Activated T-helper 1 cell treated with anti-CD3 and anti-CD28 coated beads, Interleukin-2, amount 50 U/mL, for 16 hours (primary cell): ENCODE results near the gene EFCAB10.
A peak's percentile ranks its signal among the peaks of the same experiment; 100 is the strongest.

Experiments used
- DNase-seq, 2 donors: peaks; one replicate each; pipeline ENCODE4 v3.0.0-alpha.2; 2020; ENCODE audit warnings: low read depth in 1 of 2, low spot score in 1 of 2

EFCAB10 gene, protein sequence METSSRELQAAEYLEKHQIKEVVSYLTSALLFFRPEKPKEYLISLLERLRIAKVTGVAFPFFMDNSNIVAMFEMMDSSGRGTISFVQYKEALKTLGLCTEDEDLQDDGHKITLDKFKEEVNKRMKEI

DNA sequence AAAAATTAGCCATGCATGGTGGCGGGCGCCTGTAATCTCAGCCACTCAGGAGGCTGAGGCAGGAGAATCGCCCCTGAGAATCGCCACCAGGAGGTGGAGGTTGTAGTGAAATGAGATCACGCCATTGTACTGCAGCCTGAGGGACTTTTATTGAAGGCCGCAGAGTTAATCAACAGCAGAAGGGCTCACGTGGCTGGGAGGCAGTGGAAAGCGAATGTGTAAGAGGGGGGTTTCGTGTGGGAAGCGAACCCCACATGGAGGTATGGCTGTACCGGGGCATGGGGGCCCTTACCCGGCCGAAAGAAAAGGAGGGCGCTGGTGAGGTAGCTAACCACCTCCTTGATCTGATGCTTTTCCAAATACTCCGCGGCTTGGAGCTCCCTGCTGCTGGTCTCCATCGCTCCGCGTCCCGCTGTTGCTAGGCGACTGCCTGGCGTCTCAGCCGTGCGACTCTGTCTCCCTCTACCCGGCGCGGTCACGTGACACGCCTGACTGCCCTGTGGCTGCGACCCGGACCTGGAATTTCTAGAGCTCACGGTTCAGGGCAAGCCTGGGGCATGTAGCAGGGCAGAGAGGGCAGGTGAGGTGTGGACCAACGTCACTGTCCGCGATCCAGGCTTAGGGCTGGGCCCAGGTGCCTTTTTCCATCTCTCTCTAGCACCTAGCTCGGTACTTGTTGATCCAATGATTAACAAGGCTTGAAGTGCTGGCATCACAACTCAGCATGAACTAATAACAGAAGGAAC lies at the start of gene EFCAB10:
Gene EFCAB10, minus strand, starts transcription at position 428 of the 746 bp plus-strand sequence. Its CDS starts 30 bp downstream, at position 398.
- peak; percentile 4 to 7 for DNase-seq

DNA sequence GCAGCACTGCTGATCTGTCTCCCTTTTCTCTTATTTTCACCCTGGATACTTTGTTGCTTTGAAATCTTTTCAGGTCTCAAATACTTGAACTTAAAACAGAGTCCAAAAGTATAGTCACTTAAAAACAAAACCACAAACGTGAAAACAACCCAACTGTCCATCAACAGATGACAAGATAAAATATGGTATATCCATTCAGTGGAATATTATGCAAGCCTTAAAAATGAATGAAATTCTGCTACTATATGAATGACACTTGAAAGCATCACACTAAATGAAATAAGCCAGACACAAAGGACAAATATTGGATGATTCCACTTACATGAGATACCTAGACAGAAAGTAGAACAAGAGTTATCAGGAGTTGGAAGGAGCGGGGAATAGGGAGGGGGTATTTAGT lies 44.7 kb upstream of the EFCAB10 start:
- DNase-seq, result no peak

DNA sequence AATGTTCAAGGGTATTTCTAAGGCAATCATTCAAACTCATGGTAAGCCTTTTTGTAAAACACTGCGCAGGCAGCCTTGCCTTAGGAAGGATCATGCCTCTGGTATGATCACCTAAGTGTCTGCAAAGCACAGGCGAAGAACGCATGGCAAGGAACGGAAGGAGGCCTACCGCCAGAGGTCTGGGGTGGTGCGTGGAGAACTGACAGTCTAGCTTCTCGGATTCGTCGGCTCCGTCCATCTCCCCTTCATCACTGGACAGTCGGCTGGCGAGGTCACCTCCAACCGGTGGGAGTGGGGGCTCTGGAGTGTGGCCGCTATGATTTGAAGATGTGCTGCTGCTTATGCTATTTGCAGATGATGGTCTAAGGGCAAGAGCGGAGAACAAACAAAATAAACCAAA lies 42.6 kb upstream of the EFCAB10 start:
- DNase-seq, result no peak

DNA sequence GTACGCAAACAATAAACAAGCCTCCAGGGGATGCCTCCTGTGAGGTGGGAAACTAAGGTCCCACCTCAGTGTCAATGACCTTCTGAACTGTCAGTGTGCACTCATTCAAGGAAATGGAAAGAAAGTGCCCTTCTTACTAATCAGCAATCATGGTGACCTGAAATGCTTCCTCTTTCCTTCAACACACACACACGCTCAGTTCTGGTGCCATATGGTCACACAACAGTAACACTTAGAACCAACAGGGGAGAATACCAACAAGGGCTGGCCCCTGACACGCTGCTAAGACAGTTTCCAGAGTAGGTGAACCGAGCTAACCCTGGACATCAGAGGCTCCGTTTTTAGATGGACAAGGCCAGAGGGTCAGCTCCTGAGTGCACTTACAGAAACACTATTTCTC lies 42.1 kb upstream of the EFCAB10 start:
- no peak for DNase-seq

DNA sequence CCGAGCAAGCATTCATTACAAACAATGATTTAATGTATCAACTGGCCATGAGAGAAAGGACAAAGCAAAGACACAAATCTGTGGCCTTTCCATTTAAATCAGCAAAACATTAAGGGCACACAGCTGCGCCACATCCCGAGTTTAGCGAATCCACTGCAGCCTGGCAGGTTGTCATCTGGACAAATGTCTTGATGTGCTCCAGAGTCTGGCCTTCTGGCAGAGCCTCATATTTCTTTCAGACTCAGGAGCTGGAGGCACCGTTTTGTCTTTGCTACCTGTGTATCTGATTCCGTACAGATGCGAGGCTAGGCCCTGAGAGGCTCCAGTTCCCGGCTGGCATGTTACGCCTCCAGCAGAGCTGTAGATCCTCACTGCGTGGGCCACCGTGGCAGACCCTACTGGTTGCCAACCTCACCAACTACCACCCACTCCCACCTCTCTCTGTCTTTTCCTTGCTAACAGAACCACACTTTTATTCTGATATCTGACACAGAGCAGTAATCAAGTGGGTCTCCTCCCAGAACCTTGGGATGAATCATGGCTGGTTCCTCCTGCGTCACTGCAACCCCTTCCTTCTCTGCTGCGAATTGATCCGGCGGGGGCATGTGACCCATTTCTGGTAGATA lies 40.9 kb upstream of the EFCAB10 start:
- DNase-seq, result no peak

DNA sequence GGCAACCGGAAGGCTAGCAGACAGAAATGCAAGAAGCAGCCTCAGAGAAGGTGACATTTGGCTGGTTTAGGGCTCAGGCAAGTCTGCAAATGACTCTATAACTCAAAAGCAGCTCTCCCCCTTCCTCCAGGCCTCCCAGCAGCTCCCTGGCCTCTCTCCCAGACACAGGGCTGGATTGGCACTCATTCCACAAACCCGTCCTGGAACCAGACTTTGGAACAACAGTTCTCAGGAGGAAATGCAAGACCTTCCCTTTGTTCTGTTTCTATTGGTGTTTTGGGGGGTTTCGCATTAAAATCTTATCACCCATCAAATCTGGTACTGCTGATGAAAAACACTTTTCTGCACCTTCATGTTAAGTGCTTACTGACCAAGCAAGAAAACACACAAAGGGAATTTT lies 40.3 kb upstream of the EFCAB10 start:
- DNase-seq, result no peak

DNA sequence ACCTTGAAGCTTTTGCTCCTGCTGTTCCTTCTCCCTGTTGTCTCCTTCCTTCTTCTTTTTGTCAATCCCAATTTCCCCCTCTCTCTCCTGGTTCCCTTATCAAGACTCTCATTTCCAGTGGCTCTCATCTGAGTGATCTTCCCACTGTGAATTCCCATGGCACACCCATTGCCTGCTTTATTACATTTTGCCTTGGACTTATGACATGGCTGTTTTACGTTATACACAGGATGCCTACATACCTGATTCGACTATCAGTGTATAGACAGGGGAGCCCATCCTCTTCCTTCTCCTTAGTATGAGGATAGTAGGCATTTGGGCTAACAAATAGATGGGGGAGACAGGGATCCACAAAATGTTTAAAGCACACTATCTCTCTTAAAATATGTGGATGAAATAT lies 39.9 kb upstream of the EFCAB10 start:
- no peak for DNase-seq

DNA sequence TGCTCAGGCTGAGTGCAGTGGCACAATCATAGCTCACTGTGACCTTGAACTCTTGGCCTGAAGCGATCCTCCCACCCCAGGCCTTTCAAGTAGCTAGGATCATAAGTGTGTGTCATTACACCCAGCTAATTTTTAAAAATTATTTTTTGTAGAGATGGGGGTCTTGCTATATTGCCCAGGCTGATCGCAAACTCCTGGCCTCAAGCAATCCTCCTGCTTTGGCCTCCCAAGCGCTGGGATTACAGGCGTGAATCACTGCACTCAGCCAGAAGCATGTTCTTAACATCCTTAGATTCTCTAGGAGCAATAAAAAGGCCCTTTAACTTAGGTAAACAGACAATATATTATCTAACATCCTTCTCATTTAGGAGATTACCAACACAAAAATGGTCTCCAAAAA lies 38.3 kb upstream of the EFCAB10 start:
- no peak for DNase-seq

DNA sequence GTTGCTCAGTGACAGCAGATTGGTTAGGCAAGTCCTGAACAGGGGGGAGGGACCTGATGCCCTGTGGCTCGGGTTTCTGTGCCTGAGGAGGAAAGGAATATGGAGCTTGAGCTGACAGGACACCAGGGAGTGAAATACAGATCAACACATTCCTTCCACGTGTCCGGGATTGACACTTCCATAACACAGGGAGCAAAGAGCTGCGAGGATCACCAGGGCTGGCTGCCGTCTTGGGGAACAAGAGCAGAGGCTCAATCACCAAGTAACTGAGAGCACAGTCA lies 36.7 kb upstream of the EFCAB10 start:
- DNase-seq, result no peak

DNA sequence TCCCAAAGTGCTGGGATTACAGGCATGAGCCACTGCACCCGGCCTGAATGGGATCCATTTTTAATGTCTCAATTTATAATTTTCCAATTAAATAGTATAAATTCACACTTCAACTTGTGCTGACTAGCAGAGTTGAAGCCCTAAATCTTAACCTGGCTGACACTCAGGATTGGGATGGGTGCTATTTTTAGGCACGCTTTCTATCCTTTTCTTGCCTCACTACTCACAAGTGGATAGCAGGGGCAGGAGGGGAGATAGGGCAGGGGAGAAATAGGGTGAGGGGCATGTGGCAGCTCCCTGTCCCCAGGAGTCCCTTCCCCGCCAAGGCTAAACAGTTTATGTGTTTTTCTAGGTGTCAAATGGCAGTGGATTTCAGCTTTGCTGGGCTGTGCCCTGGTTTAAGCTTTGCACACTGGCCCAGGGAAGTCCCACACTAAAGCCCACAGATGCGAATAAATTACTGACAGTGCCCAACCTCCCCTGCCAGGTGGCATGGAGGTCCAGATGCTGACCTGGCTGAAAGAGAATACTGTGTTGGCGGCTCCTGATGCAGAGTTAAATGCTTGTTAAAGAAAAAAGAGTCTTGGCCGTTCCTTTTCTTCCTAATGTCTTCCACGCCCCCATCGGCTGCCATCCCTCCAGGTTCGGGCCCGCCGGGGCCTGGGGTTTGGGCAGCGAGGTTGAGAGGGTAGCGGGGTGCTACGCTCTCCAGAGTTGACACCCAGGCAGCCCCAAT lies 36.2 kb upstream of the EFCAB10 start:
- no peak for DNase-seq

DNA sequence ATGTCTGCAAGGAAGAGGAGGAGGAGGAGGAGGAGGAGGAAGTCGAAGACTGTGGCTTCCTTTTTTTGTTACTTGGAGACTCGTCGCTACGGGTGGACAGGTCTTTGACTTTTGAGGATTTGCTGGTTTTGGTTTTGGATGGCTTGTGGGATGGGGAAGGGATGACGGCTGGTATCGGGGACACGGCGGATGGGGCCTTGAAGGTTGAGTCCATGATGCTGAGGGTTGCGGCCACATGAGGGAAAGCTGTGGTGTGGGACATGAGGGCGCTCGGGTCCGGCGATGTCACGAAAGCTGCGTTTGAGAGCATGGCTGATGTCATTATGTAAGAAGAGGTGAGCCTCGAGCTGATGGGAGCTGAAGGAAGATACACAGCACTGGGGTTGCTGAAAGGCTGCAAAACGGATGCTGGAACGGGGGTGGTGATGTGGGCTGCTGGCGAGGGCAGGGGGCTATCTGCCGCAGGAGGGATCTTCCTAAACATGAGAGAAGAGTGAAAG lies 33.1 kb upstream of the EFCAB10 start:
- DNase-seq, result no peak

DNA sequence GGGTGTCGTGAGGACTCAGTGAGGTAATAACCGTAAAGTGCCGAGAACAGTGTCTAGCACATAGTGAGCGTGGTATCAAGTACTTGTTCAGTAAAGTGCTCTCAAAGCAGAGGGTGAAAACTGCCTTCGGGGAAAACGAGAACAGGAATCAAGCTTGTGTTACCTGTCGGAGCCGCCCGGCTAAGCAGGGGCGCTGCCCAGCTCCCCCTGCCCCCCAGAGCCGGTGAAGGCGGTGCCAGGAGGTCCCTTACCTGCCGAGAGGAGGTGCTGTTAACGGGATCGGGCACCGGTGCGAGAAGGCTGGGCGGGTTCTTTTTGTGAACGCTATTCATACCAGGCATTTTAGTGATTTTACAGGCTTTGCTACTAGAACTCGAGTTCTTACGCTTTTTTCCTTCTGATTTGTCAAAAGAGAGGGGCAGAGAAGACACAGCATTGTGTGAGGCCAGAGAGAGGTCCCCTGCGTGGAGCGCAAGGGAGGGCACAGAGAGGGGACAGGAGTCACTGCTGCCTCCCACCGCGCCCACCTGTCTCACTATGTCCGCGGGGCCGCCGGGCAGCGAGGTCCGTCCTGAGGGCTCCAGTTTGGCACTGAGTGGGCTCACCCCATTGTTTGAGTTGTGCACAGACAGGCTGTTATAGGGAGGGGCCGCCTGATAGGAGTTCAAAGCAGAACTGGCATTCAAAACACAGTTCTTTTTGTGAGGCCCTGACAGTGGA lies 32.5 kb upstream of the EFCAB10 start:
- no peak for DNase-seq

DNA sequence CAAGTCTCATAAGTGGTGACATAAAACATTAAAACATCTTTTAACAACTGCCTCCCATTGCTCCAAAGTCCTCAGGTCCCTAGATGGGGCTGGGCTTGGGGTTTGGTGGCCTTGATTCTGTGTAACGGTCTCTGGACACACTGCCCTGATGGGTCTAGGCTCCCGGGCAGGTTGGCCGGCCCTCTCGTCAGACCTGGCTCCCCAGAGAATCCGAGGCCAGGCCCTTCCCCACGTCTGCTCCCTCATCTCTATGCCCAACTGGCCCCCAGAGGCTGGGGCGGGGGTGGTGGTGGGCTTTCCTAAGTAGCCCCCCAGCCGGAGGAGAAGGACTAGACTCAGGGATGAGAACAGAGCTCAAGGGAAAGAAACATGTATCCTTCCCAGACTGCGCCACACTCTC lies 31.5 kb upstream of the EFCAB10 start:
- DNase-seq, result no peak

DNA sequence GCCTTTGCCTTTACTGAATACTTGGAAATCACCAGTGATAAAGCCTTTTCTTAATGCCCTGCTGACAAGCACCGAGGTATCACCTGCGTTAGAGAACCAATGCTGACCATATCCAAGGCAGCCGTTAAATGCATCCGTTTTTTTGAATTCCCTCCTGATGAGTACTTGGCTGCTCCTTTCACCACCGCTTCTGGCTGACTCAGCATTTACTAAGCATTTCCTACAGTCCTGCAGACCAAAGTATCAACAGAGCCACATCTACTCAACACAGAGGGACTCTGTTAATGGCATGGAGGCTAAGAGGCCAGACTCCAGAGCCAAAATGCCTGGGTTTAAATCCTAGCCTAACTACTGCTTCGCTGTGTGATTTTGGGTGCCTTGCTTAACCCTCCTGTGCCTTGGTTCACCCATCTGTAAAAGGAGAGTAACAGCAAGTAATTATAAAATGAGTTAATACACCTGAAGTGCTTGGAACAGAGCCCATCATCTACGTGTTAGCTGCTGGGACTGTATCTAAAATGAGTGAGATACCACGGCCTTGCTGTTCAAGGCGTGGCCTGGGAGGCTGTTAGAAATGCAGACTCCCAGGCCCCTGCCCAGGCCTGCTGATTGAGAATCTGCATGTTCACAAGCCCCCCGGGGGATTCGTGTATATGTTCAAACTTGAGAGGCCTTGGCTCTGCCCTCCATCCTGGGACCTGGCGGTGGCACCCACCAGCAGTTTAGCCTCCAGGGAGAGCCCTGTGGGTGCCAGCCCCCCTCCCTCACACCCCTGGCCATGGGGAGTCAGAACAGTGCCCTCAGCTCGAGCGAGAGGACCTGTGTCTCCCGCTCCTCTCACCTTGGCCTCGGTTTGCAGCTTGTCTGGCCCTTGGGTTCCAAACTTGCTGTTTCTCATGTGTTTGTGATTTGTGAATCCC lies 30.8 kb upstream of the EFCAB10 start:
- no peak for DNase-seq

DNA sequence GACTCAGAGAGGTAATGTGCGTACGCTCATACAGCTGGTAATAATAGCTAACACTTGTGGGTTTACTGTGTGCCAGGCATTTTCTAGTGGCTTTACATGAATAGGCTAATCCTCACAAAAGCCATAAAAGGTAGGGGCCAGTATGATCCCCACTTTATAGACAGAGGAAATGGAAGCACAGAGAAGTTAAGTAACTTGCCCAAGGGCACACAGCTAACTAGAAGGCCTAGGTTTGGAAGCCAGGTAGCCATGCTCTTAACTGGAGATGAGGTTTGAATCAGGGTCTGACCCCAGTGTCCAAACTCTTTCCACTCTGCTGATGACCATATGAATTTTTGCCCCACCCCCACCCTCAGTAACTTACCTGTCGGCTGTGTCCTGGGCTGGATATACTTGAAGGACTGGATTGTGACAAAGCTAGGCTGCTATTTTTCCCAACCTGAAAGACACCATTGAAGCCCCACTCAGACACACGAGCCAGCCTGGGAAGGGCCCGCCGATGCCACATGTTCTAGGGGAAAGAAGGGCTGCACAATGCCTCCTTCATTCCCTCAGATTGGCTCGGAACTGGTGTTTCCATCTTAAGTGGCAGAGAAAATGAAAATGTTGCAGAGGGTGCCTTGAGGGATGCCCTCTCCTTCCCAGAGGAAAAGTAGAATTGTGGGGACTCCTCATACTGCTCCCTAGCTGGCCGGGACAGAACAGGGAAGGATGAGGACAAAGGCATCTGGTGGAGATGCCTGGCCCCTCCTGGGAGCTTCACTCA lies 29.1 kb upstream of the EFCAB10 start:
- no peak for DNase-seq

DNA sequence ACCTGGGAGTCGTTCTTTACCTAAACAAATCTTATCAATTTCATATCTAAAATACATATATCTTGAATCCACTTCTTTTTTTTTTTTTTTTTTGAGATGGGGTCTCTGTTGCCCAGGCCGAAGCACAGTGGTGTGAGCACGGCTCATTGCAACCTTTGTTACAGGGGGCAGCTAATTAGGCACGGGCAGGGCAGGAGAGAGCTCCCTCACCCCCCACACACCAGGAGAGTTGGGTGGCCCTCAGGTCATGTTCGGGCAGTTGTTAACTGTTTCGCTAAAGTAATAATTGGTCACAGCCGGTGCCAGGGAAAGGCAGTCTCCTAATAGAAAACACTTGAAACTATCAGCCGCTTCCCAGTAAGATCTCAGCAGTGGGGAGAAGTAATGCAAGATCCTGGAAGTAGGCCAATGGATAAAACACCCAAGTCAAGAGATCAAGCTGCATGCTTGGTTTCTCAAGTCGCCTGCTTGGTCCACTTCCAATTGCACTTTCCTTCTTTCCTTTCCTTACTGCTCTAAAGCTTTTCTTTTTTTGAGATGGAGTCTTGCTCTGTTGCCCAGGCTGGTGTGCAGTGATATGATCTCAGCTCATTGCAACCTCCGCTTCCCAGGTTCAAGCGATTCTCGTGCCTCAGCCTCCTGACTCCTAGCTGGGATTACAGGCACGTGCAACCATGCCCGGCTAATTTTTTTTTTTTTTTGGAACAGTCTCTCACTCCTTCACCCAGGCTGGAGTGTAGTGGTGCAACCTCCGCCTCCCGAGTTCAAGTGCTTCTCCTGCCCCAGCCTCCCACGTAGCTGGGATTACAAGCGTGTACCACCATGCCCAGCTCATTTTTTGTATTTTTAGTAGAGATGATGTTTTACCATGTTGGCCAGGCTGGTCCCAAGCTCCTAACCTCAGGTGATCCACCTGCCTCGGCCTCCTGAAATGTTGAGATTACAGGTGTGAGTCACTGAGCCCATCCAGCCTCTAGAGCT lies 21.3 kb upstream of the EFCAB10 start:
- no peak for DNase-seq

DNA sequence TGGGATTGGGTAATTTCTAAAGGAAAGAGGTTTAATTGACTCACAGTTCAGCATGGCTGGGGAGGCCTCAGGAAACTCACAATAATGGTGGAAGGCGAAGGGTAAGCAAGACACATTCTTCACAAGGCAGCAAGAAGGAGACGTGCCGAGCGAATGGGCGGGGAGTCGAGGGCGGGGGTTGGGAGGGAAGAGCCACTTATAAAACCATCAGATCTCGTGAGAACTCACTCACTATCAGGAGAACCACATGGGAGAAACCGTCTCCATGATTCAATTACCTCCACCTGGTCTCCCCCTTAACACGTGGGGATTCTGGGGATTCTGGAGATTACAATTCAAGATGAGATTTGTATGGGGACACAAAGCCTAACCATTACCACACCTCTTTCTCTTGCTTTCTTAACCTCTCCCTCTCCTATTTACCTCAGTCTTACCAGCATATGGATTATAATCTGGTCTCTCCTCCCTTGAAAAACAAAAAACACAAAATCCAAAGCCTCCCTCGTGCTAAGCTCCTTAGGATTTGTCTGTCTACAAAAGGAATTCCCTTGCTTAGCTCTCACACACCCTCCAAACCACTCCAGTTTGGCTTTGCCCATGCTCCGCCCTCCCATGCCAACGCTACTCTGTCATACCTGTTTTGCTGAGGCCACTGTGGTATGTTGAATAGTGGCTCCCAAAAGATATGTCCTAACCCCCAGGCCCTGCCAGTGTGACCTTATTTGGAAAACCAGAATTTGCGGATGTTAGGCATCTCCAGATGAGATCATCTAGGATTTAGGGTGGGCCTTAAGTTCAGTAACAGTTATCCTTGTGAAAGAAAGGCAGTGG lies 19.6 kb upstream of the EFCAB10 start:
- no peak for DNase-seq

DNA sequence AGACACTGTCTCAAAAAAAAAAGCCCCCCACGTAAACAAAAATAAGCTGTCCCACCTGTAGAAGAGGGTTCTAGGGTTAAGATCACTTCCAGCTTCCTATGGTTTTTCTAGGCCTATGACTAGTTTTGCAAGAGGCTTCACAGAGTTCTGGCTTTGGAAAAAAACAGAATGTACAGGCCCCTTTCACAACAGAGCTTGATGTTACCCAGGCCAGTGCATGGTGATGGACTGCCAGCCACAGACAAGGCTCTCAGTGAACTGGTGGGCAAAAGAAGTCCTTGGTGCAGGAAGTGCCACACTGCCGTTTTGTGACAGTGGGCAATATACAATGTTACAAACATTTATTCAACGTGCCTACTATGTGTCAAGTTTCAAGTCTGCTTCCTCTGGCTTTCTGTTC lies 18.3 kb upstream of the EFCAB10 start:
- no peak for DNase-seq
